GM21737 (cell line): ENCODE measurements around the gene CROT.

ENCODE experiments used
- ATAC-seq: cut with Tn5 transposase; IDR thresholded peaks from one replicate; pipeline ENCODE4 v1.9.1; 2021; ENCODE audit warnings: mild to moderate bottlenecking, moderate library complexity; ENCODE audit not compliant: unreplicated experiment

CROT gene

DNA sequence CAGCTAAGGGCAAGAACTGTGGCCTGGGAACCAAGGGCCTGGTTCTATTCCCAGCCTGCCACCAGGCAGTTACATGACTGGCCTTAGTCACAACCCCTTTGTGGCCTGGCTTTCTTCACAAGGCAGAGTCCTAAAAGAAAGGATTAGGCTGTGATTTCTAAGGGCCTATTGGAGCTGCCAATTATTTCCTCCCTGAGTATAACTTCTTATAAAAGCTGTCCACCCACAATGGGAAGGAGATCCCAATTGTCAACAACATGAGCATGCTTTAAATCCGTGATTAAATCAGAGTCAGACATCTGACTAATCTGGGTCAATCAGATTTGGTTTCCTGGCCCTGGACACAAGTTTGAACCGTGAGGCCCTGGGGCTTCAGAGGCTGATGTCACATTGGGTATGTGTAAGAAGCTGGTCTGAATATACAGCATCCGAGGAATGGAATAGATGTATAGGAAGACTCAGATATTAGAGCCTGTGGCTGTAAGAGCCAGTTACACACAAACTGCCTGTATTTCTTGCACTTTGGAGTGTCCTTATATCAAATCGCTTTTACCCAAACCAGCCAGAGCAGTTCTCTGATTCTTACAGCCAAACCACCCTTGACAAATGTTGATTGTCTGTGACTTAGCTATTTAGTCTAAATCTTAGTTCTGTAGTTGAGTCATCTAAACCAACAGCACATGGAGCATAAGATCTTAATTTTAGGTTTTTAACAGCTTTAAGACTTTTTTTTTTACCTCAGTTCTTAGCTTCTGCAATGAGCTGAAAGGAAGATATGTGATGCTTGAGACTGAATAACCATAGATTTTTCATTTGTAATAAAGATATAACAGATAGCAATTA lies 68.7 kb downstream of the CROT start:
- ATAC-seq: no peak

DNA sequence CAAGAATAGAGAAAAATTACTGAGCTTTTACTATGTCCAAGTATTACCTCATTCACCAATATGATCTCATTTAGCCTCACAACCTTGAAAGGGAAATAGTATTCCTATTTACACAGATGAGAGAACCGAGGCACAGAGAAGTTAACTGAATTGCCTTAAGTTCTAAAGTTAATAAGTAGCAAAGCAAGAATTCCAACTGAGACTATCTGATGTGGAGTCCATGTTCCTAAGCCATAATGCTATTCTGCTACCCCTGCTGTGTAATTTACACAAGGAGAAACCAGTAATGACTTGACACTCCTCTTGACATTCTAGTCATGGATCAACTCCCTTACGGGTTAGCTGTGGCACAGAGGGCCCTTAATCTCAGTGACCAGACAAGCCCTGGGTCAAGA lies 69.3 kb downstream of the CROT start:
- no peak for ATAC-seq

DNA sequence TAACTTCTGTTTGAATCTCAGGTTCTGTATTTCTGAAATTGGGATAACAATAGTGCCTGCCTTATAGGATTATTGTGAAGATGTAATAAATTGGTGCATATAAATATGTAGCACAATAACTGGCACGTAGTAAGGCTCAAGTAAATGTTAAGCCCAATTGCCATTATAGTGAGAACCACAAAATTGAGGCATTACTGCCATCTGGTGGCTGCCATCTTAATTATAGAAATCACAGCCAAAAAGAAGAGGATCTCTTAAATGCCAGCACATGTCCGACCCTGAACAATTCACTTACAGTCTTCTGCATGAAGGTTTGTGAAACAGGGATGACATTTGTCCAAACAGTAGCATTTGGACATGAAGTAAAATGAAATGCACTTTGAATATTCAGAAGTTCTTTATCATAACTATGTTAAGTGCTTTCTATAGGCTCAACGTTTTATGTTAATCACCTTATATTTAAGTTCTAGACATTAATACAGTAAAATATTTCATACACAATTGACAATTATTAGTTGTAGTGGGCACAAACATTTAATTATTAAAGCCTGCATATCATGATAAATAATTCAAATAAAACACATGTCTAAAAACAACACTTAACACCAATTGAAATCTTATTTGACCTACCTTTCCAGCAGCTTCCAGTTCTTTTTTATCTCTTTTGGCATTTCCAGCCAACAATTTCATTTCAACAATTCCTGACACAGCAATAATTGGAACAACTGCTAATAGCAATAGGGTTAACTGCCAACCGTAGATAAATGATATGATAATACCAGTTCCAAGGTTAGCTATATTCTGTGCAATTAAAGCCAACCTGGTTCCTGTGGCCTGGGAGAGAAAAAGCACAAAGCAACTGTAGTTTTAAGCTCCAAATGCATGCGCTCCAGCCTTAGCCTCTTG lies 71.5 kb downstream of the CROT start:
- ATAC-seq: peak; percentile 81

DNA sequence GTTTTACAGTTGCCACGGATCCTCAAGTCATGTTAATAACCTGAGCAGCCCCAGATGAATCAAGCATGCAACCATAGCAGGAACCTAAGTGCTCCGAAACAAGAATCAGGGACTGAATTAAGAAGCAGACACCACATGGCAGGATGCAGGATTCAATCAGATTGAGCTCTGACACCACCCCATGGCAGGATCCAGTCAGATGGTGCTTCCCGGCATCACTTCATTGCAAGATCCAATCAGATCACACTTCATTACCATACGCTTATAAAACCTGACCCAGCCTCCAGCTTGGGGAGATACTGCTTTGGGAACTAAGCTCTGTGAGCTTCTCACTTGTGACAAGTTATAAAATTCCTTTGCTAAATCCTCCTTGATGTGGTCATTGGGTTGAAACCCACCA lies 74.7 kb downstream of the CROT start:
- no peak for ATAC-seq

DNA sequence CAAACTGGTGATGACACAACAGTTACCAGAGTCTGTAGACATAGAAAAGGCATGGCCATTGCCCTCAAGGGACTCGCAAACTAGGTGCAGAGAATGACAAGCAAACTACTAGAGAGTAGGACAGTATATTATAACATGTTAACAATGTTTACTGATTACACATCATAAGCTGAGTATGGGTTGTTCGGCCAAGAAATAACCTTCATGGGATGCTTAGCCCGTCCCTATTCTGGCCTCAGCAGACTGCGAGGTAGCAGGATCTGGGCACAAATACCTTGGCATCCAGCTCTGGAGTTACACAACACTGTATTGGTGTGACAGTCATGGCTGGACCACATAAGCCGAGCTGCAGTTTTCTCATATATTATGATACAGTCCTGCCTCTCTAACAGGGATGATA lies 78.6 kb downstream of the CROT start:
- ATAC-seq: no peak

DNA sequence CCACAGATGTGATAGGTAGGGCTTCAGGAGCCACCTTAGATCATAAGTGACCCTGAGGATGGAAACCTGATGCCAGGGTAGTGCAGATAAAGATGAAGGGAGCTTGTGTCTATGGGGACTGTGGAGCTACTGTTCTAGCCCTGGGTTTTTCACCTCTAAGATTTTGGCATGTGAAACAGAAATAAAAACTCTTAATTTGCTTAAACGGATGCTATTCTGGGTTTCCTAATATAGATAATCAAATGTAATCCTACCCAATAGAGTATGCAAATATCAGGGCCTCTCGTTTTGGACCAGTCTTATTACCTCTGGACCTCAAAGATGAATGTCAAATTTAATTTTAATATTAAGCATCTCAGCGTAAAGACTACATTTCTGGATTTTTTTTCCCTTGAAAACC lies 80.7 kb downstream of the CROT start:
- no peak for ATAC-seq

DNA sequence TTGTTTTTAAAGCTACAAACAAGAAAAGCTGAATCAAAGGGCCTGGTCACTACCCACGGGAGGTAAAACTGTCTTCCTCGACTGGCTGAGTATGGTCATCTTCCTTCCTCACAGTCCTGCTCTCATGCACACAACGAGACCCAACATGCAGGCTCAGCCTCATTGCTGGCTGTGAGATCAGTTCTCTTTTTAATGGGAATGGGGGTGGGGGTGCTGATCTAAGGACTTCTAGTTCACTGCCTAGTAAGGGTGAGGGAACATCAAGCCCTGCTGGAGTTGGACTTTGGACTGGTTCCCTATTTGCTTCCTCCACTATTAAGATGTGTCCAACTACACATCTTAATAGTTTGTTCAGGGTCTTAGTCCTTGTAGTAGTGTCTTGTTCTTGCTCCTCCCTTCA lies 81.8 kb downstream of the CROT start:
- ATAC-seq: no peak

DNA sequence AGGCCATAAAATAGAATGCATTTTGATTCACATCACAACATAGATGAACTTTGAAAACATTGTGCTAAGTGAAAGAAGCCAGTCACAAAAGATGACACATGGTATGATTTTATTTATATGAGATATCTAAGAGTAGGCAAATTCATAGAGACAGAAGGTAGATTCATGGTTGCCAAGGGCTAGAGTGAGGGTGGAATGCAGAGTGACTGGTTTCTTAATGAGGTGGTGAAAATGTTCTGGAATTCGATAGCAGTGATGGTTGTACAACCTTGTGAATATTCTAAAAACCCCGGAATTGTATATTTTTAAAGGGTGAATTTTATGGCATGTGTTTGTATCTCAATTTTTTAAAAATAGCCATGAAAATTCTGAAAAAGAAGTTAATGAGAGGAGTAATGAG lies 87.1 kb downstream of the CROT start:
- ATAC-seq: no peak

DNA sequence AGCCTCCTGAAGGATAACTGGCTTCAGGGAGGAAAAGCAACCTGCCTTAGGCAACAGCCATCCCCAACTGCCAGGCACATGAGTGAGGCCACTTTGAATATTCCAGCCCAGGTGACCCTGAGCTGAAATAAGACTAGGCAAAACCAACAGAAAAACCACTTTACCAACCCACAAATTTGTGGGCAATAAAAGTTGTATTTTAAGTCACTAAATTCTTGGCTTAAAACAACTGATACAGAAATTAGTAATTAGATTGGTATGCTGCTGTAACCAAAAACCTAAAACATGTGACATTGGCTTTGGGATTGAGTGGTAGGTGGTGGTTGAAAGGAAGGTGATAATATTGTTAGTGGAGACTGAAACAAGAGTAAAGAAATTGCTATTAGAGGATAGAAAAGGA lies 90.1 kb downstream of the CROT start:
- ATAC-seq: no peak

DNA sequence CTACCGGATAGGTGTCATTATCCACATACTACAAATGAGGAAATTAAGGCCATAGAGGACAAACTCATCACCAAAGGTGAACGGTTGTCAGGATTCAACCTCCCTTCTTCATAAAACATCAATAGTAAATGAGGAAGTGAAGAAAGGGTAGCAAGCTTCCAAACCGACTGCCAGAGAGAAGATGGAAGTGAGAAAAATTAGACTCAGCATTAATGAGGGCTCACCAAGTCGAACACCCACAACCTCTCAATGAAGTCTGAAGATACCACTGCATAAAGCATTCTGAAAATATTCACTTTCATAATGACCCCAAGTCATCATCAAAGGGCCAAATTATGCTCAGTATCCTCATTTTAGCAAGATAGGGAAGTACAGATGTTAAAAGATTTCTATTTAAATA lies 100.4 kb downstream of the CROT start:
- peak; percentile 71 for ATAC-seq

DNA sequence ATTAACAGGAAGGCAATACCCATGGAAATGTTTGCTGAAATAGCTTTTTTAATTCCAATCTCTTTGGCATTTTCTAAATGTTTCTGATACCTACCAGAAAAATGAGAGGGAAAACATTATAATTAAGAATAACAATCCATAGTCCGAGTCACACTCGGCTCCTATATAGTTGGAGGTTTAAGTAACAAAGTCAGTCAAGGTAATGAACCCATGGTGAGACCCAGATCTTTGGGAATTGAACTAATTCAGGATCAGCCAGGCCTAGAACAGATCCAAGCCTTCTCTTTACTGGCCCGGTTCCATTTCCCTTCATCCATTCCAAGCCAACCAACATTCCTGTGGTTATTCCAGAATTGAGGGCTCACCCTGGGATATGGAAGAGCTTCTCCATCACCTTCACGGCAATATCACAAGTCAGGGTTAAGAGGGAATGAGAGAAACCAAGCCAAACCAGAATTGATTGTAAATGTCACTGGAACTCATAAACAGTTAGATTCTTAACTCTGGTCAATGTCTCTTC lies 101.7 kb downstream of the CROT start:
- no peak for ATAC-seq

DNA sequence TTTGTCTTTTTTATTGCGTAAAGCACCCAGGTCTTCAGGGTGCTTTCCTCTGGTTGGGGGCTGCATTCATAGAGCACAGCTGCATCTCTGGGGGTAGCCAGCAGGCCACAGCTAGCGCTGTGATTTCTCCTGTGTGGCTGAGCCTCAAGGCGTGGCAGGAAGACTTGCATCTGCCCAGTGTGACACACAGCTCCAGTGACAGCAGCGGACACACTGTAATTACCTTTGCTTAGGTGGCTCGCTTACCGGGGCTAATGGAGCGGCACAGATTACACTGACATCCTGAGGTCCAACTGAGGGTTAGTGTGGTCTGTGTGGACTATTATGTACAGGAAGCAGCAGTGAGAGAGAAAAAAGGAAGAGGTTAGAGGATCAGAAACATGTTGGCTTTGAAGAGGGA lies 102.9 kb downstream of the CROT start:
- no peak for ATAC-seq
